Tibial artery (tissue), 4 donors: Measurements from ENCODE around the gene ANKS1A.

Experiments used
- DNase-seq, 2 donors: peaks; one replicate each; pipeline ENCODE4 v3.0.0-alpha.2; 2019
- H3K27ac ChIP-seq, 2 donors: fragments of 200-600 bp; sonication (generic) in 1 of 2; 1 replicate in 1 of 2; 2 replicates in 1 of 2; pipeline ENCODE4 v1.5.1; 2018 to 2019; ENCODE audit warnings: mild to moderate bottlenecking in 1 of 2
- H3K27me3 ChIP-seq, 2 donors: fragments of 200-600 bp; sonication (generic) in 1 of 2; one replicate each; pipeline versions ENCODE4 v1.5.1 to v1.6.0; 2016 to 2019
- H3K36me3 ChIP-seq, 3 donors: fragments of 200-600 bp; sonication (generic) in 2 of 3; one replicate each; pipeline ENCODE4 v1.5.1; 2016 to 2019; ENCODE audit warnings: mild to moderate bottlenecking in 2 of 3
- H3K4me1 ChIP-seq, 4 donors: fragments of 200-600 bp; sonication (generic) in 2 of 4; 1 replicate in 3 of 4; 2 replicates in 1 of 4; pipeline ENCODE4 v1.5.1; 2016 to 2019
- H3K4me3 ChIP-seq, 2 donors: fragments of 200-600 bp; sonication (generic) in 1 of 2; 1 replicate in 1 of 2; 2 replicates in 1 of 2; pipeline ENCODE4 v1.5.1; 2018 to 2019; ENCODE audit warnings: mild to moderate bottlenecking in 2 of 2
- H3K9me3 ChIP-seq, 3 donors: fragments of 200-600 bp; sonication (generic) in 1 of 3; one replicate each; pipeline ENCODE4 v1.5.1; 2016 to 2019
- CTCF ChIP-seq, 2 experiments: fragments of 200-600 bp in 1 of 2; fragments of 450-650 bp in 1 of 2; IDR thresholded peaks; one replicate each; pipeline ENCODE4 v1.5.1; 2017 to 2019; ENCODE audit warnings: antibody characterized with exemption in 2 of 2, mild to moderate bottlenecking in 1 of 2, moderate library complexity in 1 of 2
- intact Hi-C: fragments of 100-400 bp; cut with DNase I; formaldehyde crosslinking; loops from one replicate; pipeline ENCODE4 v1.15.0; 2023; ENCODE audit warnings: low total_unique reads

The ANKS1A gene

GRCh38 chr6:35068206-35068605 lies 179.2 kb downstream of the ANKS1A start:
- H3K4me1 ChIP-seq: no peaks in the 10 kb centered on the region
- DNase-seq: no peak
- peak overlapping the region in 1 of 2 donors; percentile 46 for H3K27ac ChIP-seq
- H3K36me3 ChIP-seq: peaks cover 14 to 65% (median 50%) of the 10 kb centered on the region in 3 donors
- no peak overlapping the region for H3K4me3 ChIP-seq
- H3K27me3 ChIP-seq: no peaks in the 10 kb centered on the region
- H3K9me3 ChIP-seq: no peaks in the 10 kb centered on the region
- TF ChIP-seq CTCF (IDR thresholded peaks at IDR 0.05): no peak
- intact Hi-C loops: no loop called here

- no peak for DNase-seq
- H3K4me1 ChIP-seq: no peaks in the 10 kb centered on the region
- intact Hi-C loops: no loop called here
- H3K36me3 ChIP-seq: peaks cover 18 to 68% (median 50%) of the 10 kb centered on the region in 3 donors
- TF ChIP-seq CTCF (IDR thresholded peaks at IDR 0.05): no peak
- H3K27me3 ChIP-seq: no peaks in the 10 kb centered on the region
- peak overlapping the region in 1 of 2 donors; percentile 46 for H3K27ac ChIP-seq
- no peaks in the 10 kb centered on the region for H3K9me3 ChIP-seq
- H3K4me3 ChIP-seq: no peak overlapping the region
Observed at GRCh38 chr6:35068644-35069043, 179.6 kb downstream of the ANKS1A start.

GRCh38 chr6:35069262-35069661 lies 180.2 kb downstream of the ANKS1A start:
- H3K9me3 ChIP-seq: no peaks in the 10 kb centered on the region
- intact Hi-C loops: no loop called here
- no peak for TF ChIP-seq CTCF (IDR thresholded peaks at IDR 0.05)
- no peak overlapping the region for H3K4me3 ChIP-seq
- no peak for DNase-seq
- peaks cover 24 to 68% (median 46%) of the 10 kb centered on the region in 3 donors for H3K36me3 ChIP-seq
- no peaks in the 10 kb centered on the region for H3K4me1 ChIP-seq
- H3K27me3 ChIP-seq: no peaks in the 10 kb centered on the region
- peak overlapping the region in 1 of 2 donors; percentile 46 for H3K27ac ChIP-seq

GRCh38 chr6:35070111-35070510 lies 181.1 kb downstream of the ANKS1A start:
- Histone ChIP-seq H3K36me3 (peaks cover 24 to 68% (median 48%) of the 10 kb centered on the region in 3 donors), H3K4me3 (no peak overlapping the region), H3K27ac (no peak overlapping the region), H3K27me3 (no peaks in the 10 kb centered on the region), H3K4me1 (no peaks in the 10 kb centered on the region), H3K9me3 (no peaks in the 10 kb centered on the region)
- no peak for TF ChIP-seq CTCF (IDR thresholded peaks at IDR 0.05)
- no peak for DNase-seq
- intact Hi-C loops: no loop called here

- no peaks in the 10 kb centered on the region for H3K4me1 ChIP-seq
- H3K36me3 ChIP-seq: peaks cover 24 to 64% (median 35%) of the 10 kb centered on the region in 3 donors
- DNase-seq: no peak
- no peaks in the 10 kb centered on the region for H3K9me3 ChIP-seq
- intact Hi-C loops: no loop called here
- no peaks in the 10 kb centered on the region for H3K27me3 ChIP-seq
- no peak overlapping the region for H3K27ac ChIP-seq
- no peak for TF ChIP-seq CTCF (IDR thresholded peaks at IDR 0.05)
- H3K4me3 ChIP-seq: no peak overlapping the region
Observed at GRCh38 chr6:35071347-35071994, 182.4 kb downstream of the ANKS1A start.
